ENCODE results near the gene FCRLB.

Gene FCRLB

DNA sequence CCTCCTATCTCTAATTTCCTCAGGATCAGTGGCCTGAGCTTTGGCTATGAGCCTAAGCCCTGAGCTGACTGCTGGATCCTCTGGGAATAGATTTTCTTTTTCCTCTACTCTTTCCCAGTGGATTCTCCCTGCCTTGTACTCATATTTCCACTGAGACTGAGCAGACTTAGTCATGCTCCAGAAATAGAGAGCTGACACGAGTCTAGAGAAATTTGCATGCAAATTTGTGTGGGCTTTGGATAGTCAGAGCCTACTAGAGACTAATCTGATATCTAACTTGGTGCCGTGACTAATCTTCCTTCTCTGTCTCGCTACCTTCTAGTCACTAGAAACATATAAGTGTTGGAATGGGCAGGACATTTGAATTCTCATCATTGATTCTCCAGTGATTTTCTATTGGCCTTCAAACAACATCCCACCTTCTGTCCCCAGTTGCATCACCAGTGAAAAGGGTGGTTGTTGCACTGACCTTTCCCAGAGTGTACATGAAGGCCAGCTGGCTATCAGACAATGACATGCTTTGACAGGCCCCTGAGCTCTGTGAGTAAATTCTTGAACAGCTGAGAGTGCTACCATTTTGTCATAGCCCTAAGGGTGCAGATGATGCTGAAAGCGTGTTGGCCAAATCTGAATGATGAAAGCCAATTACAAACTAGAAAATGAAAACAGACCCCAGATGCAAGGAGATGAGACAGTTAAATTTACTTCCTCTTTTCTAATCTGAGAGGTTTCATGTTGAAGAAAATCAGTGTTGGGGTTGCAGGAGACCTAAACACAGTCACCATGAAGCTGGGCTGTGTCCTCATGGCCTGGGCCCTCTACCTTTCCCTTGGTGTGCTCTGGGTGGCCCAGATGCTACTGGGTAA is 14.6 kb upstream of the FCRLB start, which contains the start of gene FCRLA:
TSS of gene FCRLA (plus strand) at position 748 of the 866 bp plus-strand sequence. CDS start at position 784, 36 bp downstream.
- no peak within 1 kb of the TSS for H3K9ac ChIP-seq (ENCODE audit: low read length)
- no peak within 1 kb of the TSS for H3K27ac ChIP-seq (ENCODE audit: low read depth, low read length)
- no peak within 1 kb of the TSS for H3K56ac ChIP-seq (ENCODE audit: low read length)
- H3K4me1 ChIP-seq (ENCODE audit: control insufficient read depth, low read depth, low read length): no peaks in the 10 kb centered on the region
- no peak within 1 kb of the TSS for H2BK5ac ChIP-seq (ENCODE audit: low read length)
- H3K18ac ChIP-seq (ENCODE audit: low read length): no peak within 1 kb of the TSS
- no peak within 1 kb of the TSS for H2AK5ac ChIP-seq (ENCODE audit: low read length)
- WGBS (ENCODE audit: extremely low coverage, insufficient coverage, low lambda C conversion rate): no CpG with 5 or more reads among the region's 4 CpGs
- H3K79me2 ChIP-seq (ENCODE audit: control insufficient read depth, insufficient read depth, low read length): no peaks in the 10 kb centered on the region
- no peak within 1 kb of the TSS for H2BK15ac ChIP-seq (replicated peaks; ENCODE audit: low read depth)
- H3K23ac ChIP-seq (ENCODE audit: low read length): no peak within 1 kb of the TSS
- no peak for DNase-seq
- H2BK120ac ChIP-seq (ENCODE audit: low read depth, low read length): no peak within 1 kb of the TSS
- no peak within 1 kb of the TSS for H4K8ac ChIP-seq (ENCODE audit: low read depth, low read length)
- H3K79me1 ChIP-seq (ENCODE audit: low read length): no peaks in the 10 kb centered on the region
- H3K4me3 ChIP-seq (ENCODE audit: low read length): no peak within 1 kb of the TSS
- H3K36me3 ChIP-seq (ENCODE audit: control insufficient read depth, insufficient read depth, low read length): no peaks in the 10 kb centered on the region
- H3K4ac ChIP-seq (ENCODE audit: low read depth, low read length): no peak within 1 kb of the TSS
- no peak within 1 kb of the TSS for H3K4me2 ChIP-seq (ENCODE audit: low read length)
- H4K5ac ChIP-seq (ENCODE audit: low read length): no peak within 1 kb of the TSS
- H3K27me3 ChIP-seq (ENCODE audit: insufficient read depth, low read length, poor library complexity): no peaks in the 10 kb centered on the region

DNA sequence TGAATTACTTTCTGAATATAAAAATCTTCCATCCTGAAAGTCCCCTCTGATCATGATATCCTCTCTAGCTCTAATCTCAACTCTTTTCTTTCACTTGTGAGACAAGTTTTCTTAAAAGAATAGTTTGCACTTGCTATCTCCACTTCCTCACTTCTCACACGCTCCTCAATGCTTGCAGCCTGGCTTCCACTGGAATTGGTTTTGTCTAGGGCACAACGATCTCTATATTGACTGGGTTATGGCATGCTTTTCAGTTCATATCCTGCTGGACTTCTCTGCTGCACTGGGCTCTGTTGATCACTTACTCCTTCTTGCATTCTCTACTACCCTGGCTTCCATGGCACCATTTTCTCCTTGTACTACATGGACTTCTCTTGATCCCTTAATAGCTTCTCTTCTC is 13.8 kb upstream of the FCRLB start:
- Histone ChIP-seq H3K79me2 (ENCODE audit: control insufficient read depth, insufficient read depth, low read length) (no peaks in the 10 kb centered on the region), H3K9ac (ENCODE audit: low read length) (no peak overlapping the region), H2AK5ac (ENCODE audit: low read length) (no peak overlapping the region), H3K36me3 (ENCODE audit: control insufficient read depth, insufficient read depth, low read length) (no peaks in the 10 kb centered on the region), H3K4ac (ENCODE audit: low read depth, low read length) (no peak overlapping the region), H3K4me1 (ENCODE audit: control insufficient read depth, low read depth, low read length) (no peaks in the 10 kb centered on the region), H3K27me3 (ENCODE audit: insufficient read depth, low read length, poor library complexity) (no peaks in the 10 kb centered on the region), H3K79me1 (ENCODE audit: low read length) (no peaks in the 10 kb centered on the region), H2BK15ac (replicated peaks; ENCODE audit: low read depth) (no peak overlapping the region), H3K18ac (ENCODE audit: low read length) (no peak overlapping the region), H4K8ac (ENCODE audit: low read depth, low read length) (no peak overlapping the region), H4K5ac (ENCODE audit: low read length) (no peak overlapping the region), H3K27ac (ENCODE audit: low read depth, low read length) (no peak overlapping the region), H3K23ac (ENCODE audit: low read length) (no peak overlapping the region), H2BK5ac (ENCODE audit: low read length) (no peak overlapping the region), H3K4me3 (ENCODE audit: low read length) (no peak overlapping the region), H3K56ac (ENCODE audit: low read length) (no peak overlapping the region), H2BK120ac (ENCODE audit: low read depth, low read length) (no peak overlapping the region), H3K4me2 (ENCODE audit: low read length) (no peak overlapping the region)
- no peak for DNase-seq
- no CpG with 5 or more reads among the region's 2 CpGs for WGBS (ENCODE audit: extremely low coverage, insufficient coverage, low lambda C conversion rate)

DNA sequence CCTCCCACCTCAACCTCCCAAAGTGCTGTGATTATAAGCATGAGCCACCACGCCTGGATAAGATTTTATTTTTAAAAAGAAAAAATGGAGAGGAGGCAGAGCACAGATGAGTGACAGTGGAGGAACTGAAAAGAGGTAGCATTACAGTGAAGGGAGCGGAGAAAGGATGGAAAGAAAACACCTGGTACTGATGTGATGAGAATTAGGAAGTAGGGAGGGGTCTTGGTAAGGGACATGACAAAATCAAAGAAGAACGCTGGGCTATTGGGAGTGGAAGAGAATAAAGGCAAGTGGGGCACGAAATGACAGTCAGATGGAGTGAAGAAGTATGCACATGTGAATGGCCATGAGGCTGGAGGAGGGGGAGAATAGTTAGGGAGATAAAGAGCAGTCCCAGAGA is 12.0 kb upstream of the FCRLB start:
- Histone ChIP-seq H3K27ac (ENCODE audit: low read depth, low read length) (no peak overlapping the region), H3K79me1 (ENCODE audit: low read length) (no peaks in the 10 kb centered on the region), H3K36me3 (ENCODE audit: control insufficient read depth, insufficient read depth, low read length) (no peaks in the 10 kb centered on the region), H2BK5ac (ENCODE audit: low read length) (no peak overlapping the region), H3K23ac (ENCODE audit: low read length) (no peak overlapping the region), H2BK15ac (replicated peaks; ENCODE audit: low read depth) (no peak overlapping the region), H3K79me2 (ENCODE audit: control insufficient read depth, insufficient read depth, low read length) (no peaks in the 10 kb centered on the region), H3K27me3 (ENCODE audit: insufficient read depth, low read length, poor library complexity) (no peaks in the 10 kb centered on the region), H4K5ac (ENCODE audit: low read length) (no peak overlapping the region), H3K56ac (ENCODE audit: low read length) (no peak overlapping the region), H2AK5ac (ENCODE audit: low read length) (no peak overlapping the region), H3K4me1 (ENCODE audit: control insufficient read depth, low read depth, low read length) (no peaks in the 10 kb centered on the region), H2BK120ac (ENCODE audit: low read depth, low read length) (no peak overlapping the region), H3K4me2 (ENCODE audit: low read length) (no peak overlapping the region), H3K4me3 (ENCODE audit: low read length) (no peak overlapping the region), H3K18ac (ENCODE audit: low read length) (no peak overlapping the region), H4K8ac (ENCODE audit: low read depth, low read length) (no peak overlapping the region), H3K4ac (ENCODE audit: low read depth, low read length) (no peak overlapping the region), H3K9ac (ENCODE audit: low read length) (no peak overlapping the region)
- WGBS (ENCODE audit: extremely low coverage, insufficient coverage, low lambda C conversion rate): no CpG with 5 or more reads among the region's 4 CpGs
- no peak for DNase-seq

DNA sequence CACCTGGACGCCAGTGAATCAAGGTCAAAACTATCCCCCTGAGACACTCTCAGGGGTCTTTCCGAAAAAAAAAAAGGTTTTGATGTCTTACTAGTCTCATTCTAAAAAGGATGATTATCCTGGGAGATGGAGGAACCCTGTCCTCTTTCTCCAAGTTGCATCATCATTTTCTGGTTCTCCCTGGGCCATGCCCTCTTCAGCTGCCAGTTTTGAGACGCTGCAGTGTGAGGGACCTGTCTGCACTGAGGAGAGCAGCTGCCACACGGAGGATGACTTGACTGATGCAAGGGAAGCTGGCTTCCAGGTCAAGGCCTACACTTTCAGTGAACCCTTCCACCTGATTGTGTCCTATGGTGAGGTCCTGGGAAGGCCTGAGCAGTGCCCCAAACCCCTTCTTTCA is 10.8 kb upstream of the FCRLB start:
- Histone ChIP-seq H3K4me3 (ENCODE audit: low read length) (no peak overlapping the region), H3K4me1 (ENCODE audit: control insufficient read depth, low read depth, low read length) (no peaks in the 10 kb centered on the region), H3K36me3 (ENCODE audit: control insufficient read depth, insufficient read depth, low read length) (no peaks in the 10 kb centered on the region), H2BK120ac (ENCODE audit: low read depth, low read length) (no peak overlapping the region), H3K27ac (ENCODE audit: low read depth, low read length) (no peak overlapping the region), H3K9ac (ENCODE audit: low read length) (no peak overlapping the region), H3K27me3 (ENCODE audit: insufficient read depth, low read length, poor library complexity) (no peaks in the 10 kb centered on the region), H3K4ac (ENCODE audit: low read depth, low read length) (no peak overlapping the region), H3K4me2 (ENCODE audit: low read length) (no peak overlapping the region), H3K23ac (ENCODE audit: low read length) (no peak overlapping the region), H3K56ac (ENCODE audit: low read length) (no peak overlapping the region), H3K79me2 (ENCODE audit: control insufficient read depth, insufficient read depth, low read length) (no peaks in the 10 kb centered on the region), H3K79me1 (ENCODE audit: low read length) (no peaks in the 10 kb centered on the region), H2AK5ac (ENCODE audit: low read length) (no peak overlapping the region), H2BK15ac (replicated peaks; ENCODE audit: low read depth) (no peak overlapping the region), H3K18ac (ENCODE audit: low read length) (no peak overlapping the region), H2BK5ac (ENCODE audit: low read length) (no peak overlapping the region), H4K5ac (ENCODE audit: low read length) (no peak overlapping the region), H4K8ac (ENCODE audit: low read depth, low read length) (no peak overlapping the region)
- WGBS (ENCODE audit: extremely low coverage, insufficient coverage, low lambda C conversion rate): no CpG with 5 or more reads among the region's 4 CpGs
- DNase-seq: no peak

DNA sequence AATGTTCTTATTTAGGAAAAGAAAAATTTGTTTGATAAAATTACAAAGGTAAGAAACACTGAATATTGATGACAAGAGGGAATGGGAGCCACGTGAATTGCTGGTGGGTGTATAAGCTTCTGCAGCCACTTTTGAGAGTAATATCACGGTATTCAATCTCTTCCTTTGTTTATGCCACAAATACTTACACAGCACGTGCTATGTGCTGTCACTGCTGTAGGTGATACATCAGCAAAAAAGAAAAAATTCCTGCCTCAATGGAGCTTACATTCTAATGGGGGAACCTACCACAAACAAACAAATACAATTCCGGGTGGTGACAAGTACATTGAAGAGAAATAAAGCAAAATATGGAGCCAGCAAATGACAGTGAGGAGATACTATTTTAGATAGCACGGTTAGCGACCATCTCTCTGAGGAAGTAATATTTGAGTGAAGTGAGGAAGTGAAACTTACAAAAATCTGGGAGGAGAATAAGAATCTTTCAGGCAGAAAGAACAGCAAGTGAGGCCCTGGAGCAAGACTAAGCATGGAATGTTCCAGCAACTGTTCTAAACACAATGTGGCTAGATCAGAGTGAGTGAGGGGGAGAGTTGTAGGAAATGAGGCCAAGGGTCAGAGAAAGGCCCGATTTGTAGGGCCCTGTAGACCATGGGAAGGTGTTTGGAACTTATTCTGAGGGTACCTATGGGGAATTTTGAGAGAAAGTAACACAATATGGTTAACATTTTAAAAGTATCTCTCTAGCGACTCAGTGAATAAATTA is 2.6 kb upstream of the FCRLB start:
- no CpG with 5 or more reads among the region's 8 CpGs for WGBS (ENCODE audit: extremely low coverage, insufficient coverage, low lambda C conversion rate)
- Histone ChIP-seq H3K56ac (ENCODE audit: low read length) (no peak overlapping the region), H3K79me1 (ENCODE audit: low read length) (no peaks in the 10 kb centered on the region)

More for the DNA sequence above, 2.6 kb upstream of the FCRLB start:
- Histone ChIP-seq H3K4me2 (ENCODE audit: low read length) (no peak overlapping the region), H3K4me3 (ENCODE audit: low read length) (no peak overlapping the region), H2BK15ac (replicated peaks; ENCODE audit: low read depth) (no peak overlapping the region), H4K5ac (ENCODE audit: low read length) (no peak overlapping the region), H2BK5ac (ENCODE audit: low read length) (no peak overlapping the region), H2BK120ac (ENCODE audit: low read depth, low read length) (no peak overlapping the region), H3K4me1 (ENCODE audit: control insufficient read depth, low read depth, low read length) (no peaks in the 10 kb centered on the region), H3K4ac (ENCODE audit: low read depth, low read length) (no peak overlapping the region), H3K27ac (ENCODE audit: low read depth, low read length) (no peak overlapping the region), H3K9ac (ENCODE audit: low read length) (no peak overlapping the region), H2AK5ac (ENCODE audit: low read length) (no peak overlapping the region), H3K27me3 (ENCODE audit: insufficient read depth, low read length, poor library complexity) (no peaks in the 10 kb centered on the region), H3K18ac (ENCODE audit: low read length) (no peak overlapping the region), H3K79me2 (ENCODE audit: control insufficient read depth, insufficient read depth, low read length) (no peaks in the 10 kb centered on the region), H4K8ac (ENCODE audit: low read depth, low read length) (no peak overlapping the region), H3K36me3 (ENCODE audit: control insufficient read depth, insufficient read depth, low read length) (no peaks in the 10 kb centered on the region), H3K23ac (ENCODE audit: low read length) (no peak overlapping the region)
- DNase-seq: no peak

All from mesendoderm (in vitro differentiated cells).